Putamen (tissue), 1 donor: ENCODE data around the gene S1PR3.

Experiments used
- DNase-seq: peaks from one replicate; pipeline ENCODE4 v3.0.0-alpha.2; 2016; ENCODE audit warnings: low spot score

Gene S1PR3

DNA sequence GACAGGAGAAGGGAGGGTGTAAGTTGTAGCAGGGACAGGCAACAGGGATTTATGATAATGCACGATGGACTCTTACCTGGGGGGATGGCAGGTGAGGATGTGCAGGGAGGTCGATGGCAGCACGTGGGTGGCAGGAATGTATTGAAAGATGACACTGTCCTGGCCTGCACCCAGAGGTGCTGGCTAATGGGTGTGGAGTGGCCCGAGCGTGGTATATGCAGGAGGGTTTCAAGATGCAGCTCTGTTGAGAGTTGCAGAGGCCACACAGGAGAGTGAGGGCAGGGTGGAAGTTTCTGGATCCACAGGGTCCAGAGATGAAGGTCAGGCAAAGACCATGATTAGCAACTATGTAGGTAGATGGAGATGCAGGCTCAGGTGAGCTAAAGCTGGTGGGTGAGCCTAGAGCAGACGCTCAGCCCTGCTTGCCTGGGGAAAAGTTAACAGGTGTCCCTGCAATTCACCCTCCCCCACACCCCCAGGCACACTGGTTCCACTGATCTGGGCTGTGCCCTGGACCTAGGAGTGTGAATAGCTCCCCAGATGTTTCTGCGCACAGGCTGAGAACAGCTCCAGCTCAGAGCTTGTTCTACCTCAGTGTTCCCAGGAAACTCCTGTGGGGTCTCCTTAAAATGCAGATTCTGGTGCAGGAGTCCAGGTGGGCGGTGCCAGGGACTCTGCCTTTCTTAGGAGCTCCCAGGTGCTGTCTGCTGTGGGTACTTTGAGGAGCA lies 21.5 kb upstream of the S1PR3 start:
- no peak for DNase-seq

DNA sequence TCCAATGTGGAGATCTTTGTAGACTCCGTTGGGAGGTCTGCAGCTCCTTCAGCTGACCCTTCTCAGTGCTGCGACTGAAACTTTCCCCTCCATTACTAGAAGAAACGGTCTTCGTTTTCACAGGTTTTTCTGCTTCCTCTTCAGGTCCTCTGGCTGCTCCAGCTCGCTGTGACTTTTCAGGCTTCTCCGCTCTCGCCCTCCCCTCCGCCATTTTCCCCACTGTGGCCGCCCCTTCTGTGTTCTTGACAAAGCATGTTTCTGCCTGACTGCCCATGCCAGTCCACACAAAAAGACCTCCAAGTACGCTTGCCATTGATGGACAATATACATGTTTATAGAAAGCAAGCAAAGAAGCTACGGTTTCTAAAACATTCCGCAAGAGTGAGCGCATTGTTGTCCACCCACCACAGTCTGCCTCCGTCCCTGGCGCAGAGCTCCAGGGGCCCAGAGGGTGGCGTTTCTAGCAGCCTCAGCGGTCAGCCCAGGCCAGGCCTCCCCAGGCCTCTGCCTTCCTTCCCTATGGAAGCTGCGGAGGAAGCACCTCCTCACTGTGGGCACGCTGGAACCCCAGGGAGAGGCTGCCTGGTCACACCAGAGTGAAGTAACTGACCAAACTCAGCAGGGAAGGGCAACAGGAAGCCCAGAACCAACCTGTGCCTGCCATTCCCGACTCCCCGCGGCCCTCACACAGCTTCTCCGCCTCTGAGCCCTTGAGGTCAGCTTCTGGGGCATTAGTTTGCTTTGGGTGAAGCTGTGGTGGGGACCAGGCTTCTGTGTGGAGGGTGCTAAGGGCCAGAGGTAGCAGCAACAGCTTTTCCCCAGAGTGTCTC lies 19.9 kb upstream of the S1PR3 start:
- no peak for DNase-seq

DNA sequence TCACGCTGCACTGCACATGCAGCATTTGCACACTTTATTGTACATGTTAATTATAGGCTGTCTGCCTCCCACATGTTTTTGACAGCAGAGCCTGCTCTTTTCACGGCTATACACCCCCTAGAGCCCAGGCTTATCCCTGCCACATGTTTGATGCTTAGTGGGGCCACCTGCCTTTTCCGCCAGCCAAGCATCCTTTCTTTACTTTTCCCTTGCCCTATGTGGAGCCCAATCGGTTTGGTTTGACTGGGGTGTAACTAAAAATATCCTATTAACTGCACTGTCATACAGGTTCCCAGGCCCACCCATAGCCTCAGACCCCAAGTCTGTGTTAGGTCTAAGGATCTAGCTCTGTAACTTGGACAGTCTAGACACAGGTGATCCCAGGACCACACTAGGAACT lies 18.9 kb upstream of the S1PR3 start:
- DNase-seq = no peak

DNA sequence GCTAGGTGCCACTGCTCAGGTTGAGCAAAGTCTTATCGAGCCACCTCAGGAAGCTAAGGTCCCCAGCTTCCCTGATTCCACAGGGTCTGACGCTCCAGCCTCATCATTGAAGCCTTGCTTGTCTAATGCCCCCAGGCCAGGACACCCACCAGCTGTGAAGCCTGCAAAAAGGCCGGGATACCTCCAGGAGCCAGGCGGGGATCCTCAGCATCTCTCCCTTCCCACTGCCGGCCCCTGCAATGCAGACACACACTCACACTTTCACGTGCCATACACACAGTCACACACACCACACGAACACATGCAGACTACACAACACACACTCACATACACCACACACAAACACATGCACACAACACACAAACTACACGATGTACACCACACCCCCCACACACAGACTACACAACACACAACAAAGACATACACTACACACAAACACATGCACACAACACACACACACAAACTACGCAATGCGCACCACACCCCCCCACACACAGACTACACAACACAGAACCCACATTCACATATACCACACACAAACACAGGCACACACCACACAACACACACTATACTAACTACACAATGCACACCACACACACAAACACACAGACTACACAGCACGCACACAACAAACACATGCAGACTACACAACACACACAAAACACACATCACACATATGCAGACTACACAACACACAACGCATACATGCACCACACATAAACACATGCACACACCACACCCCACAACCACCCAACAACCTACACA lies 17.8 kb upstream of the S1PR3 start:
- DNase-seq = no peak

DNA sequence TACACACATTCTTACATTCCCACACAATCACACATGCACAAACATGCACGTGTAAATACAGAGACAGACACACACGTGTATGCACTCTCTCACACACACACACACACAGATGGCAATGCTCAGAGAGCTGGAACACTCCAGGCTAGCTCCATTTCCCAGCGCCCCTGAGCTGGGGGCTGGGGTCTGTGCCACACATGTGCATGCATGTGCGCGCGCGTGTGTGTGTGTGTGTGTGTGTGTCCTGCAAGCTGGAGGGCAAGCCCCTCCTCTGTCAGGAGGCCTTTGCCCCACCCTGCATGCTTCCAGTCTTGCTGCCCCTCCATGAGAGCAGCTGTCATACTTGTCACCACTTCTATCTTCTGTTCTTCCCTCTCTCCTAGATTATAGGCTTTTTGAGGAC lies 16.6 kb upstream of the S1PR3 start:
- no peak for DNase-seq

DNA sequence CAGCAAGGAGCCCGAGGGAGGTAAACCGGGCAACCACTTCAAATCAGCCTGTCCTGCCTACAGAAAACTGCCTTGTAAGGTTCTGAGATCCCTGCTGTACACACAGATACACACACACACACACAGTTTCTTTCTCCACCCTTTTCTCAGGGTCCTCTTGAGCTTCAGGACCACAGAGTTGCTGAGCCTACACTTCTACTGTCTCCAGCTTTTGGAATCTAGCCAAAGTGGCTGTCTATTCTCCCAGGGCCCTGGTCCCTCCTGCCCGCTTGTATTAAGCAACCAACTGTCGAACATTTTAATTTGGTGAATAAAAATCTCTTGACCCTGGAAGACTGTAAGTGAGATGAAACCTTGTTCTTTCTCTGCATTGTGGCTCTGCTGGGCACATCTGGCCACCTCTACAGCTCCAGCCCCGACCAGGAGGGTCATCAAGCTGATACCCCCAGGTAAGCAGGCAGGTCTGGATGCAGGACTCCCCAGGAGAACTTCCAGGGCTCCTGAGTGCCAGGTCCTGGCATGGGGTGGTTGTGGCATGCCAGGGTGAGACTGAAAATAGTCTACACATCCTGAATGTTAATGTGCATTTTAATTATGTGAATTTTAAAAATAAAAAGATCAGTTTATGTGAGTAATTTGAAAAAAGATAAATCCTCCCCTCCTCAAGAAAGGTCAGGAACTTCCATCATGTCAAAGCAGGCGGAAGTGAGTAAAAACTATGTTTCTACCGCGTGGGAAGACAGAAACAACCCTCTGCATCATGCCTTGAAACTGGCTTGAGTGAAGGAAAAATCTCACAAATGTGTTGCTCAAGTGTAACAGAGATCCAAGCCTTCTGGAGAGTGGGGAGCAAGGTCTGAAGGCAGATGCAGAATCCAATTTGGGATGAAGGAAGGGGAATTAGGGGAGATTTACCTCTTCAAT lies 15.0 kb upstream of the S1PR3 start:
- no peak for DNase-seq

DNA sequence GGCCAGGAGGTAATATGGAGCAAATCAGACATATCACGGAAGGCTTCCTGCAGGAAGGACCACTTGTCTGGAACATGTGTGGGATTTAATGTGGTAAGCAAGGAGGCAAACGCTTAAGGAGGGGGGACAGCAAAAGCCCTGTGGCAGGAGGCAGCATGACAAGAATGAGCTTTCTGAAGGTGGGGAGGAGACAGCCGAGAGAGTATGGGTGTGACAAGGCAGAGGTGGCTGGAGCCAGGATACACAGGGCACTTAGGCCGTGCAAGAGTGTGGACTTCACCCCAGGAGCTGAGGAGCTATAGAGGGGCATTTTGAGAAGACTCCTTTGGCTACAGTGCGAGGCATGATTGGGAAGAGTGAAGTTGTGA lies 14.4 kb upstream of the S1PR3 start:
- no peak for DNase-seq

DNA sequence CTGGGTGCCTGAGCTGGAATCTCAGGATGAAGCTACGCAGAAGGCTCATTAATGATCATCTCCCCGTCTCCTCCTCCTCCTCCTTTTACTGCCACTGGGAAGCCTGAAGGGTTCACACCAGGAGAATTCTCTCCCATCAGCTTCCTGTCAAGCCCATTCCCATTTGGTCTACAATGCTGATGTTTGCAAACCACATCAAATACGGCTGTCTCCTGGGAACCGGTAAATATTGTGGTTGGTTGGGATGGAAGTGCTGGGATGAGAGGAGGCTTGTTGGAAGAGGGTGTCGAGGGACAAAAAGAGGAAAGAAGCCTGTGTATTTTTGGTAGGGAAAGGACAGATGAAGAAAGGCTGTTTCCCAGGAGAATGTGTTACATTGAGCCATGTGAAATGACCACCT lies 13.2 kb upstream of the S1PR3 start:
- DNase-seq = no peak

DNA sequence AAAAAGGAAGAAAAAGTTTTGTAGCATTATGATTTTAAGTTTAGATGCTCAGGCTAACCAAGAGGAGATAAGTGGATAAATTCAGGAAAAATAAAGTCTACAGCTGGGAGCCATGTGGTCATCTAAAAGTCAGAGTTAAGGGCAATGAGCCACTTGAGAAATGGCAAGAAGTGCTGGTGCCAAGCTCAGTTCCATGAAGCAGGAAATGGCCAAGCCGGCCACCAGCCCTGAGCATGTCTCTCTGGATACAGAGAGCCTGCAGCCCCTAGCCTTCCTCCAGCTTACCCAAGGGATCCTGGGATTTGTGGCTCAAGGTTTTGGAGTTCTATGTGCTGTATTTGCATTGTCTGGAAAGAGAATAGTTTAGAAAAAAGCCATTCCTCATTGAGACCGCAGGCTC lies 12.2 kb upstream of the S1PR3 start:
- no peak for DNase-seq

DNA sequence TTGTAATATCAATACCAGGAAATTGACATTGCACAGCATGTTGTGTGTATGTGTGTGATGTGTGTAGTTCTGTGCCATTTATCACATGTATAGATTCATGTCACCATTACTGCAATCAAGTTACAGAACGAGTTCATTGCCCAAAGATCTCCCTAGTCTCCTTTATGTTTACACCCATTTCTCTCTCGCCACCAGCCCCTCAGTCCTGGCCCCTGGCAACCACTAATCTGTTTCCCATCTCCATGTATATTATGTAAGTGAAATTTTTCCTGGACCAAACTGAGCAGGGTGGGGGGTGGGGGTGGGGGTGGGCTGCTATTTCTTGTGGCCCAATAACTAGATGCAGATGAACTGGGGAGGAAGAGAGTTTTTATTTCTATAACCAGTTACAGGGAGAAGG lies 11.5 kb upstream of the S1PR3 start:
- no peak for DNase-seq

DNA sequence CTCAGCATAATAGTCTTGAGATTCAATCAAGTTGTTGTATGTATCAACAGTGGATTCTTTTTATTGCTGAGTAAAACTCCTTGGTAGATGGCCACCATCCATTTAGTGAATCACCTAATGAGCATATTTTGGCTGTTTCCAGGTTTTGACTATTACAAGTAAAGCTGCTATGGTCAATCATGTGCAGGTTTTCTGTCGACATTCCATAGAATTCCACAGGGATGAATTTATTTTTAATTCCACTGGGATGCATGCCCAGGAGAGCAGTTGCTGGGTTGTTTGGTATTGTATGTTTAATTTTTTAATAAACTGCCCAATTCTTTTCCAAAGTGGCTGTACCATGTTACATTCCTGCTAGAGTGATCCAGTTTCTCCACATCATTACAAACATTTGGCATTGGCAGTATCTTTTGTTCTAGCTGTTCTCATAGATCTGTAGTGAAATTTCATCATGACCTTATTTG lies 10.5 kb upstream of the S1PR3 start:
- no peak for DNase-seq

DNA sequence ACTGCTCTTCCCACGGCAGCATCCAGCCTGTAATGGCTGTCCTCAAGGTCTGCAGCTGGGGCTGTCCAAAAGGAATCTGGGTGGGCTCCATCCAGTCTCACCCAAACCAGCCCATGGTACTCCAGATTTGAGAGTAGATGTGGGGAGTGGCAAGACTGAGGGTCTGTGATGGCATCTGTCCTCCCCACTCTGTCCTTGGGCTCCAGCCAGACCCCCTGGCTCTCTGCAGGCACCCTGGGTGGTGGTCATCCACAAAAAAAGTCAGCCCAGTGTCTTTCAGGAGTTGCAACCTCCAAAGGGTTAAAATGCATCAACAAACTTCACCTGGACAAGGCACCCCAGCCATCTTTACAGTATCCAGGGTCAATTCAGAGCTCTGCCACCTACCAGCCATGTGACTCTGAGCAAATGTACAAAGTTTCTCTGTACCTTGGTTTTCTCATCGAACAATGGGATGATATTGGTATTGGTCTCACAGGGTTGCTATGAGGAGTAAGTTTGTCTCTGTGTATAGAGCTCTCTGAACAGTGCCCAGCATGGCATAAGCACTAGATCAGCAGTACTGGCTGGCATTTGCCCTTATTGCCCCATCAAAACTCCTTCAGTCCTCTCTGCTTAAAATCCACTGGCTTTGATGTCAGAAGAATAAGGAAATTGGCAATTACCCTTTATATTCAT lies 7.3 kb upstream of the S1PR3 start:
- no peak for DNase-seq

DNA sequence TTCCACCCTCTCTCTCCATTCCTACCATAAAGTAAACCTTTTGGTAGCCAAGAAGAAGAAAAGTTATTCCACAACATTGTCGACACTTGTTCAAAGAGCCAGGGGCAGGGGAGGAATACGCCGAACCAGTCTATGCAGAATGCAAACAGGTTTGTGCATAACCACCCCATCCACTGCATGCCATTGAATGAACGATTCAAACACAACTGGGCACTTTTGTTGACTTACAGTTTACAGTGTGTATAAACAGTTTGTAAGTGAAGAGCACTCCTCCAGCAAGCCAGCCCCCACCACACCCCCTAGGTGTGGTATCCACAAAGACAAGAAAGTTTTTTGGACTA lies 6.8 kb upstream of the S1PR3 start:
- no peak for DNase-seq

DNA sequence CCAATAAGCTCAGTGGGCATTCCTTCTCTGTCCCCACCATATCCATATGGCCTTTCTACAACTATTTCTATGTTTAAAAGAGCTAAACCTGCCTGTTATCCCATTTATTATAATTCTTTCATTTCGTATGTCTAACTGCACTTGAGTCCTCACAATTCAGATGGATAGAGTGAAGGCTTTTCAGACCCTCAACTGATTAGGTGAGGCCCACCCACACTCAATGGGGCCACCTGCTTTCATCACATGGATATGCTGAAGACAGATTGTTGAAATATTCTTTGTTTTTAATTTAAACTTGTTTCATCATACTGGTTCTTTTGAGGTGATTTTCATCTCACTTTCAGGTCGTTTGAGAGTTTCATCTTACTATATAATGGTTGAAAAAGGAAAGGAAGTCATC lies 5.7 kb upstream of the S1PR3 start:
- no peak for DNase-seq

DNA sequence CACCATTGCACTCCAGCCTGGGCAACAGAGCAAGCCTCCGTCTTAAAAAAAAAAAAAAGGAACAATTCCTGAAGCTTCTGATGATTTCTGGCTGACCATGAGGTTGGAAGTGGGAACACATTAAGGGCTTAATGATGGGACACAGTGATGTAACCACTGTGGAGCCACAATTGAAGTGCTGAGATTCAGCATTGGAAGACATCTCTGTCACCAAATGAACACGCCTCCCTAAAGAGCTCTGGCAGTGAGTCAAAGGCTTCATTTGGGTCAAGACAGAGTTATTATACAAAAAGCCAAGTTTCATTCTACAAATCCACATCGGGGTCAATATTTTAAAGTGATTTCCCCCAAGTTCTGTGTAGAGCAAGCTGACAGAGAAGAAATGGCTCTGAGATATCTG lies 4.5 kb upstream of the S1PR3 start:
- no peak for DNase-seq

DNA sequence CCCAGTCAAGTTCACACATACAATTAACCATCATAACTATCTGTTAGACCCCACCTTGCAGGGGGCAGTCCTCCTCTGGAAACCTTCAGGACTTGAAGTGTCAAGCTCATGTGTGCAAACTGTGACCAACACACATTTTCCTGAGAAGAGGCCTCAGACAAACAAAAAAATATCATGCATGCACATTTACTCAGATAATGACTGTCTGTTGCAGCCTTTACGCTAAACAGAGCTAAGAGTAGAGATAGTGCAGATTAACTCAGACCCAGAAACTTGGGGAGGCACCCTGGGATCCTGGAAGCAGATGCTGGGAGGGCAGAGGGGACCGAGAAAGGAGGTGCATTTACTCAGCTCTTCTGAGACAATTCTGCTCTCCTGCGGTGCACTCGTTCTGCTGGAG lies 3.6 kb upstream of the S1PR3 start:
- no peak for DNase-seq

DNA sequence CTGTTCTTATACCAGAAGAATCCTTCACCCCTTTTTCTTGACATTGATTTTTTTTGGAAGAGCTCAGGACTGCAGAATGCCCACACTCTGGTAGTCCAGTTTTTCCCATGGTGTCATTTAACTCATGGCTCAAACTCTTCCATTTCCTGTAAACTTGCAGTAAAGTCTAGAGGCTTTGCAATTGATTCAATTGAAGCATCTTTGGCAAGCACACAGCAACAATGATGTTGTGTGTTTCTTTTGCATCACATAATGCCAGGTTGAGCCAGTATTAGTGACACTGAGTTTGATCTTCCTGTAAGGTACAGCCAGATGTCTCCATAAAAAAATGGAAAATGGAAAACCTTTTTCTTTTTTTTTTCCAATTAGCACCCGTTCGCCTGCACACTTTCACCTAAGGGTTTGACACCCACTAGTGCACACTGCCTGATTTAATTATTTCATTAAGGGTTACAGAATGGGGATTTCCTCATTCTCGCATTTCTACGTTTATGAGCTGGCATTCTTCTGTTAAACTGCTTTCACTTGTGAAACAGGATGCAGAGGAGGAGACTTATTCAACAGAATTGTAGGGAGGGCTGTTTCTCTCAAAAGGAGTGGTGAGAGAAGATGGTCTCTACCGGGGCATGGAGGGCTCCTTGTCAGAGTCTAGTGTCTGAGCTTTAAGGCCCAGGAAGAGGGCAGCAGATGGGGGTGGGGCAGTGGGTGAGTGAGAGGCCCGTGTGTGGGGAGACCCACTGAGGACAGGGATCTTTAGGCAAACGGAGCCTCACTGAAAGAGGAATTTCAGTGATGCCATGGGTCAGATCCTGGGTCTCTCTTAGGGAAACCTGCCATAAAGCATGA lies 2.2 kb upstream of the S1PR3 start:
- no peak for DNase-seq

DNA sequence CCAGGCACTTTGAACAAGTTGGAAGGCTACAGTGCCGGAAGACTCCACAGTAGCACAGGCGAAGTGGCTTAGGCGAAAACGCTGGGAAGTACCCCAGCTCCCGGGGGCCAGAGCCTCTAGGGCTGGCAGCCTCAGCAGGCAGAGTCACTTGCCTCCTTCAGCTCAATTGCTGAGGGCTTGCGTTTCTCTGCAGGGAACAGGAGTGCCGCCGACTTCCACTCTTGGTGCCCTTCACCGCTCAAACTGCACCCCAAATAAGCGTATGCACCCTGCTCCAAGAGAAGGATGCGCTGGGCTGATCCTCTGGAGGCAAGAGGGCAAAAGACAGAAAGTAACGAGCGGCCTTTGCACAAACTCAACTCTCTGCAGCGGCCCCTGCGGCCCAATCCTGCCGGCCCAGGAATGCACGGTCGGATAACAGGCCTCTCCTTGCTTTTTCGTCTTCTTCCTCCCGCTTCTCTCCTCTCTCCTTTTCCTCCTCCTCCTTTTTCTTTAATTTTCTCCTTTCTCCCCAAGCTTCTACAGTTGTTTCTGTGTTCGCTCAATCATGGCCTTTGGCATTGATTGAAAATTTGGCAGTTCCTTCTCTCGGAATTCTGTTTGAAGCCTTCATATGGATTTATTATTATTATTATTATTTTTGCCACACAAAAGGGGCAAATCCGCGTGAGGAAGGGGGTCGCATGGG lies 1.1 kb upstream of the S1PR3 start:
- DNase-seq = no peak

DNA sequence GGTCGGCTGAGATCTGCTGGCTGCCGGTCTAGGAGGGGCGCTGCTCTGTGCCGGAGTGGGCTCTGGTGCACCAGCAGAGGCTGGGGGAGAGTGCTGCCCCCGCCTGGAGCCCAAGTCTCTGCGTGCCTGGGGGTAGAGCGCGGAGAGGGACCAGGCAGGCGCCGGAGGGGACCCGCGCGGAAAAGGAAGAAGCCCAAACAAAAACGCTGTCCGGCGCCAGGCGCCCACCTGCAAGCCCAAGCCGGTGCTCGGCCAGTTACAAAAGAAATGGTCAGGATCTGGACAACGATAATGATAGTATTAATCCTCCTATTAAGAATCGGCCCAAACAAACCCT lies 571 bp upstream of the S1PR3 start:
- no peak for DNase-seq

DNA sequence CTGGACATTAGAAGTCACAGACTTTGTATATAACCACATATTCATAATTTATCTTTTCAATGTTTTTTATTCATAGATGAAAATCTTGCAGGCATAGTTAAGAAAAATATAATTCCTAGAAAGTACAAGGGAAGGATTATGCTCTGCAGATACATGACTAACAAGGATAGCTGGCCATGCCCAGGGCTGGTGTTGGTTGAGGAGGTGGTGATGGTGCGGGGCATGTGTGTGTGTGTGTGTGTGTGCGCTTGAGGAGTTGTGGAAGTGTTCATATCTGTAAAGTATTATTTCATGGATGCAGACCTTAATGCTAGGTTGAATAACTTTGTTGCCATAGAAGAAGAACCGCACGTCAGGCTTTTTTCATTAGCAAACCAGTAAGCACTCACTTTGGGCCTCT lies 1.3 kb downstream of the S1PR3 start:
- no peak for DNase-seq
